Stimulated activated naive CD8-positive, alpha-beta T cell treated with anti-CD3 and anti-CD28 coated beads, Interleukin-15, Interleukin-2, amounts not matched to agents 100 ng/mL and 50 ng/mL, for 24 hours (primary cell): ENCODE data around the gene NABP2.
"Not testable (repeated sequence)": the region's sequence is repeated elsewhere in the genome, so short reads cannot be mapped to it uniquely, and the experiment has no call there.

Experiments
- H3K27ac Mint-ChIP-seq: one replicate; pipeline ENCODE4 v1.8.0; 2021; ENCODE audit warnings: mild to moderate bottlenecking, mixed read lengths
- H3K27me3 Mint-ChIP-seq: one replicate; pipeline ENCODE4 v1.8.0; 2021; ENCODE audit warnings: mixed read lengths
- H3K36me3 Mint-ChIP-seq: one replicate; pipeline ENCODE4 v1.8.0; 2021; ENCODE audit warnings: low read depth, mixed read lengths
- H3K4me1 Mint-ChIP-seq: one replicate; pipeline ENCODE4 v1.8.0; 2021; ENCODE audit warnings: low read depth, mixed read lengths
- H3K4me3 Mint-ChIP-seq: one replicate; pipeline ENCODE4 v1.8.0; 2021; ENCODE audit warnings: mild to moderate bottlenecking, mixed read lengths
- H3K9me3 Mint-ChIP-seq: one replicate; pipeline ENCODE4 v1.8.0; 2021; ENCODE audit warnings: mixed read lengths

NABP2 gene

DNA sequence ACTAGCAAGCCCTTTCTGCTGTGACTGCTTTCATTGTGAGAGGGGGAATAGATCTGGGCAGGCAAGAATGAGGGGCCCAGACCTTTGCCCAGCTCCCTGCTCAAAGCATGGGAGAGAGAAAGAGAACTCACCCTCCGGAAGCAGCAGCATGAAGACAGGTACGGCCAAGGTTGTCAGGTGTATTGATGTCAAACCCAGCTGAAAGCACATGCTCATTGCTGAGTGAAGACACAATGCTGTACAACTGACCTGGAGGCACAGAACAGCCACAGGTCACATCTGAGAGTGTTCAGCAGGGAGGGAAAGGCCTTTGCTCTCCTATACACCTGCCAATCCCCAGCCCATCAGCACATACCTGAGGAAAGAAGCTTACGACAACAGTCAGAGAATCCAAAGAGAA is 28.5 kb downstream of the NABP2 start:
- Mint-ChIP-seq H3K4me3 (no peak overlapping the region), H3K27me3 (no peaks in the 10 kb centered on the region), H3K4me1 (peaks cover 12% of the 10 kb centered on the region), H3K27ac (no peak overlapping the region), H3K36me3 (peaks cover 49% of the 10 kb centered on the region), H3K9me3 (no peaks in the 10 kb centered on the region)

DNA sequence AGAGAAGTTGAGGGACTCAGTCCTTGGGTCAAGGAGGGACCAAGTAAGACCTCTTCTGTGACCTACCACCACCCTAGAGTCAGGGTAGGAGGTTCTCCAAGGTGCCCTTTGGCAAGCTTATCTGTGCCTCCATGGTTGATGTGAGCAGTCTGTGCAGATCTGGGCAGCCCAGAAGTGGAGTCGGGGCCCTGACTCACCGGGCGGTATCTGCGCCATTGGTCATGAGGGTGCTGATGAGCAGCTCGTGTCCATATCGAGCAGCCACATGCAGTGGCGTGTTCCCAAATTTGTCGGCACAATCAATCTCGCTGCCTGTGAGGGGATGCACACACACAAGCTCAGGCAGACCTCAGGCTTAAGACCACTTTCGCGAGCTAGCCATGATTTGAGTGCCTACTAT is 28.9 kb downstream of the NABP2 start:
- Mint-ChIP-seq H3K27me3 (no peaks in the 10 kb centered on the region), H3K36me3 (peaks cover 49% of the 10 kb centered on the region), H3K27ac (no peak overlapping the region), H3K9me3 (no peaks in the 10 kb centered on the region), H3K4me1 (peaks cover 12% of the 10 kb centered on the region), H3K4me3 (no peak overlapping the region)

DNA sequence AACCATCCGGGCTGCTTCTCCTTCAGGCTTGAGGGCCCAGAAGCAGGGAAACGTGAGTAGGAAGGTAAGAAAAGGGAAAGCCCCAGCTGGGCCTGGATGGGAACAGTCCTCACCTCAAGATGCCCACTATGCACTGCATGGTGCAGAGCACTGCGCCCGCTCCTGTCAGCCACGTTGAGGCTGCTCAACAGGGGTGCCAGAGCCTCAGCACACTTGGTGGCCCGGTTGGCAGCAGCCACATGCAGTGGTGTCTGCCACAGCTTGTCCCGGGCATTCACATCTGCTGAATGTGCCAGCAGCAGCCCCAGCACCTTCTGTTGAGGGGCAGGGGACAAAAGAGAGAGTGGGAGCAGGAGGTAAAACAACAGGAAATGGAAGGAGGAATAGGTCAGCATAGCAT is 31.5 kb downstream of the NABP2 start:
- H3K27me3 Mint-ChIP-seq, result no peaks in the 10 kb centered on the region
- no peak overlapping the region for H3K27ac Mint-ChIP-seq
- no peak overlapping the region for H3K4me3 Mint-ChIP-seq
- H3K9me3 Mint-ChIP-seq, result no peaks in the 10 kb centered on the region
- peaks cover 44% of the 10 kb centered on the region for H3K36me3 Mint-ChIP-seq
- H3K4me1 Mint-ChIP-seq, result peaks cover 20% of the 10 kb centered on the region

DNA sequence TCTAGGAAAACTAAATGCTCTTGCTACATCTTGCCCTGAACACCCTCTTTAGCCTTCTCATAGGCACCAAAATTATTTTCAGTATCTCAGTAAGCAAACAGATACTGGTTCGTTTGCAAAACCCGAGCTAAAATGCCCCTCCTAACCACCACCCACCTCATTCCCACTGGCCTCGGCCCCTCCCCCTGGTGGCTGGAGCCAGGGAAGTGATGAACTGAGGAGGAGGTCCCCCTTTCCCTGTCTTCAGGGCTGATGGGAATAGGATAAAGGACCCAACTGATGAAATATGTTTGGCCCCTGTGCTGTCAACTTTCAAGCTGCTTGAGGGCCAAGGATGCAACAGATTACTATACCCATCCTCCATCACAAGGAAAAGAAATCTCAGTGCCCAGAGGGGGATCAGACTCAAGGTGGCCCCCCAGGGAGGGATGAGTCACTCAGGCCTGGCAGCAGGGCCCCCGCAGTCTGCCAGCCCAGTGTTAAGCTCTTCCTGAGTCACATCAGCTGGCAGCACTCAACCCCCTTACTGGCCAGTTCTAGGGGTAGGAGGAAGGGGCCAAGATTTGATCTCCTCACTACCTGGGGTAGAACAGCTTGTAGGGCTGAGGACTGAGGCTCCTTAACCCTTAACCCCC is 32.3 kb downstream of the NABP2 start:
- Mint-ChIP-seq H3K27me3 (no peaks in the 10 kb centered on the region), H3K4me1 (peaks cover 20% of the 10 kb centered on the region), H3K27ac (no peak overlapping the region), H3K4me3 (peak overlapping the region; percentile 88), H3K36me3 (peaks cover 43% of the 10 kb centered on the region), H3K9me3 (no peaks in the 10 kb centered on the region)

DNA sequence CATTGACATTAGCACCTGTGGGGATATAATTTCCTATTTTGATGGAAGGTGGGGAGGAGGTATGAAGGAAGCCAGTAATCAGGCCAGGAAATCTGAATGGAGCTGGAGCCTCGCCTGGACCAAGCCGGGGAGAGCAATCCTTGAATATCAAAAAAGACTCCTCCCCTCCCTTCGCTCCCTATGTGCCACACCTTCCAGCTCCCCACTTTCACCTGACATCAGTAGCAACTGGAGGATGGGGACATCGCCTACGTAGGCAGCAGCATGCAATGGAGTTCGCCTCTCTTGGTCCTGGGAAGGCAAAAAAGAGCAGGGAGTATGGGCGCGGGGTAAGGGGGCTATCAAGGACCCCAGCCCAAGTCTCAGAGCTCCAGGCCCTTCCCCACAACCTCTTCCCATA is 32.9 kb downstream of the NABP2 start:
- Mint-ChIP-seq H3K4me1 (peaks cover 20% of the 10 kb centered on the region), H3K4me3 (peak overlapping the region; percentile 88), H3K36me3 (peaks cover 36% of the 10 kb centered on the region), H3K9me3 (no peaks in the 10 kb centered on the region), H3K27ac (no peak overlapping the region), H3K27me3 (no peaks in the 10 kb centered on the region)

DNA sequence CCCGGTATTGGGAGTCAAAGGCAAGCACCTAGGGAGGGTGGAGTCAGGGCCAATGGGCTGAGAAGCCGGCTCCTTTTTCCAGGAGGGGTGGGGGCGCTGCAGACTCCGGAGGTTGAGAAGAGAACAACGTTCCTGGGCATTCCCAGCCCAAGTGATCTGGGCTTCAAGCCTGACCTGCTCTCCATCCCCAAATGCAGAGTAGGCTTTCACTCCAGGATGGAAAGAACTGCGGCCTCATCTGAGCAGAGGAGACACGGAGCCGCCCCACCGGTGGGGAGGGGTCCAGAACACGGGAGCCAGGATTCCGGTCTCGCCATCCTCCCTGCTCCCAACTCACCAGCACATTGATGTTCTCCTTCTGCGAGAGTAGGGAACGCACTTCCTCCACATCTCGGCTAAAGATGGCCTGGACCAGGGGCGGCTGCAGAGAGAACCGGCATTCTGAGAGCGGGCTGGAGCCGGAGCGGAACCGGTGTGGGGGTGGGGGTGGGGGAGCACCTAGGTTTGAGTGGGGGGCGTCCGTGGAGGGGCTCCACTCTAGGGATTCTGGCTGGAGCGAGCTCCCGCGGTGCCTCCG is 33.4 kb downstream of the NABP2 start:
- Mint-ChIP-seq H3K9me3 (no peaks in the 10 kb centered on the region), H3K36me3 (peaks cover 31% of the 10 kb centered on the region), H3K4me3 (peak overlapping the region; percentile 88), H3K4me1 (peaks cover 20% of the 10 kb centered on the region), H3K27me3 (no peaks in the 10 kb centered on the region), H3K27ac (peak overlapping the region; percentile 57)

DNA sequence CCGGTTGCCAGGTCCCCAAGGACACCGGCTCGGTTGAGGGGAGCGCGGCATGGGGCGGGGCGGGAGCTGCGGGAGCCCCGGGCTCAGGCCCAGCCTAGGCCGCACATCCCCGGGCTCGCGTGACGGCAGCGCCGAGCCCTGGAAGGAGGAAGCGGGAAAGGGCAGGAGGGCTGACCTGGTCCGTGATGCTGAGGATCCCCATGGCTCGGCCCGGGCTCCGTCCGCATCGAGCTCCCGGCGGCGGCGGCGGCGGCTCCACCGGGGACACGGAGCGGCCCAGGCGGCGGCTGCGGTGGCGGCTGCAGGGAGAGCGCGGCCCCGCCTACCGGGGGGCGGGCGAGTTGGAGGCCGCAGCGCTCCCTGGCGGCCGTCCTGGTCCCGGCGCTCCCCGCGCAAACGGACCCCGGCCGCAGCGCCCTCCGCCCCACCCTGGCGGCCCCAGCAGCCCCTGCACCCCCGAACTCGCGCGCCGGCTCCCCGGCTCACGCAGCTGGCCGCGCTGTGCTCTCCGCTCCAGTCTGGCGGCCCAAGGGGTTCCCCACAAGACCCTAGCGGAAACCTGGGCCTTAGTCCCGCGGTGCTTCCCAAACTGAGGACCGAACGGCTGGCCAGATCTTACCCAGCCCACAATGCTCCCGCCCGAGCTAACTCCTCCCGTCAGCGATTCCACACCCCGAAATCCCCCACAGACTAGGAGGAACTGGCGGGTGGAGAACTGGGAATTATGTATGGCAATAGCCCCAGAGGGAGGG is 34.1 kb downstream of the NABP2 start, which contains the start of gene ANKRD52:
TSS of gene ANKRD52 (minus strand) at position 317 of the 752 bp plus-strand sequence. CDS start at position 202, 115 bp downstream.
- Mint-ChIP-seq H3K9me3 (no peaks in the 10 kb centered on the region), H3K27ac (peak within 1 kb of the TSS; percentile 86), H3K36me3 (peaks cover 25% of the 10 kb centered on the region), H3K4me1 (peaks cover 20% of the 10 kb centered on the region), H3K27me3 (no peaks in the 10 kb centered on the region), H3K4me3 (peak within 1 kb of the TSS; percentile 88)

DNA sequence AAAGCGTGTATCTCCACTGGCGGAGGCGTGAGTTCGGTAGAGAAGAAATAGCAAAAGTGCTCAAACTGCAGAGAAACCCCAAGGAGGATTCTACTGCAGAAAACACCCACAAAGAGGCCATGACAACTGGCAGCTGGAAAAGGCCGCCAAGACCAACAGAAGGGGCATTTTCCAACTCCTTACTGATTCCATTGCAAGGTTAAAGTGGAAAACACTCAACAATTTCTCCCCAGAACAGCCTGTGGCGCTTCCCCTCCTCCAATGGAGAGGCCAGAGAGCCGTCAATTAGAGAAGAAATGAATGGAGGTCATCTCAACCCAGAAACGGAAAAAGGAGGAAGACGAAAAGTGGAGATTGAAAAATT is 34.7 kb downstream of the NABP2 start:
- Mint-ChIP-seq H3K4me3 (peak overlapping the region; percentile 88), H3K36me3 (peaks cover 19% of the 10 kb centered on the region), H3K9me3 (no peaks in the 10 kb centered on the region), H3K4me1 (peaks cover 20% of the 10 kb centered on the region), H3K27me3 (no peaks in the 10 kb centered on the region), H3K27ac (peak overlapping the region; percentile 86)

DNA sequence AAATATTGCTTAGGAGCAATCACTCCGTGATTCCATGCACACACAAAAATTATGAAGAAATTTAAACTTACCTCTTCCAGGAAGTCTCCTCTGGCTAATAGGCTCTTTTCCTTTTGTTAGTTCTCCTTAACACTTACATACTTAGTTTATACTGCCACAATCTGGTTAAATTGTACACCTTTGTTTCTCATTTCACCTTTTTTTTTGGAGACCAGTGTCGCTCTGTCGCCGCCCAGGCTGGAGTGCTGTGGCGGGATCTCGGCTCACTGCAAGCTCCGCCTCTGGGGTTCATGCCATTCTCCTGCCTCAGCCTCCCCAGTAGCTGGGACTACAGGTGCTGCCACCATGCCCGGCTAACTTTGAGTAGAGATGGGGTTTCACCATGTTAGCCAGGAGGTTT is 36.2 kb downstream of the NABP2 start:
- Mint-ChIP-seq H3K27ac (peak overlapping the region; percentile 65), H3K36me3 (peaks cover 9% of the 10 kb centered on the region), H3K4me1 (peaks cover 20% of the 10 kb centered on the region), H3K27me3 (no peaks in the 10 kb centered on the region), H3K4me3 (peak overlapping the region; percentile 30), H3K9me3 (no peaks in the 10 kb centered on the region)

DNA sequence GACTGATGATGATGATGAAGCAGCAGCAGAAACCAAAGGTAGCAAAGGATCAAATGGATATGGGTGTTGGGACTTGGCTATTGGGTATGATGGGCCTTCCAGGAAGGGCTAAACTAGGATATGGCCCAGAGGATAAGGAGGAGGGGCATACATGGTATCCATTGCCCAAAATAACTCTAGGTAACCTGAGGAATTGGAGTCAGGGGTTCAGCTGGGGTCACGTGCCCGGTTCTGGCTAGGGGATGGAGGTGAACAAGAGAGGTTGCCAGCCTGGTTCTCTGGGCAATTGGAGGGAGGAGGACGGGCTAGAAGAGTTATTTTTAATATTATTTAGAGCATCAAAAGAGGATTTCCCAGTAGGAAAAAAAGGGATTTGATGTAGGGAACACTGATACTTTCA is 36.8 kb downstream of the NABP2 start:
- no peak overlapping the region for H3K27ac Mint-ChIP-seq

DNA sequence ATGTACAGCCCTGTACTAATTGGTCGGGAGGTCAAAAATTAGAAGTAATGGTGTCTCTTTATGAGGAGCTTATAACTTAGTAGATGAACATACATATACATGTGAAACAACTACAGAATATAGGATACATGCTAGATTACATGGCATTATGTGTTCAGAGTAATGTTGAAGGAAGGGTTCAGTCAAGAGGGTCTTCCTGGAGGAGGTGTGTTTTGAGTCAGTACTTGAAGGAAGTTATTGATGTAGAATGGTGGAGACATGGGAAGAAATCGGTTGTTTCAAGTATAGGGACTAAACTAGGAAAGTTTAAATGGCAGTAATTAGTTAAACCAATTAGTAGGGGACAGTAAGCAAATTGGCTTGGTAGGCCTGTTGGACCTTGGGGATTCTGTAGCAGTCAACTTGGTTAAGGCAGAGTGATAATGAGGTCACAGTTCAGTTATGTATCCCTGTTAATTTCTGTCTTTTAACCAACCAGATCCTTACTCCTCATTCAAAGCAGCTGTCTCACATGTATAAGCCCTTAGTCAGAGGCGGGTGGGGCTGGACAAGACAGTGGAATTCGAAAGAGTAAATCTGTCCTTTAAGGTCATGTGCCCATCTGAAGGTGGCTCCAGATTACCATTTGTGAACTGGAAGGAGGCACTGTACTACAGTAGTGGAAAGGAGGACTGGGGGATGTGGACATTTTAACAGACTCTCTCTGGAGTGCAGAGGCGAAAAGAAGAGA is 37.5 kb downstream of the NABP2 start:
- H3K9me3 Mint-ChIP-seq, result no peaks in the 10 kb centered on the region
- no peak overlapping the region for H3K27ac Mint-ChIP-seq
- H3K4me1 Mint-ChIP-seq, result peaks cover 23% of the 10 kb centered on the region
- peaks cover 5% of the 10 kb centered on the region for H3K36me3 Mint-ChIP-seq
- H3K27me3 Mint-ChIP-seq, result no peaks in the 10 kb centered on the region
- no peak overlapping the region for H3K4me3 Mint-ChIP-seq

More for the DNA sequence above, 36.8 kb downstream of the NABP2 start:
- Mint-ChIP-seq H3K27me3 (no peaks in the 10 kb centered on the region), H3K36me3 (peaks cover 8% of the 10 kb centered on the region), H3K4me1 (peaks cover 24% of the 10 kb centered on the region), H3K9me3 (no peaks in the 10 kb centered on the region), H3K4me3 (no peak overlapping the region)

DNA sequence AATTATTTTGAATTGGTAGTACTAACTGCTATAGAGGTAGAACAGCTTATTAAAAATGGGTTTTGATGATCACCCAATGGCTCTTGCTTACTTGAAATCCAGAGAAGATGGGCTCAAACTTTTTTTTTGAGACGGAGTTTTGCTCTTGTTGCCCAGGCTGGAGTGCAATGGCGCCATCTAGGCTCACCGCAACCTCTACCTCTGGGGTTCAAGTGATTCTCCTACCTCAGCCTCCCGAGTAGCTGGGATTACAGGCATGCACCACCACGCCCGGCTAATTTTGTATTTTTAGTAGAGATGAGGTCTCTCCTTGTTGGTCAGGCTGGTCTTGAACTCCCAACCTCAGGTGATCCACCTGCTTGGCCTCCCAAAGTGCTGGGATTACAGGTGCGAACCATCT is 38.8 kb downstream of the NABP2 start:
- peaks cover 23% of the 10 kb centered on the region for H3K4me1 Mint-ChIP-seq
- not testable (repeated sequence) for H3K27ac Mint-ChIP-seq, H3K4me3 Mint-ChIP-seq, H3K9me3 Mint-ChIP-seq, H3K36me3 Mint-ChIP-seq, H3K27me3 Mint-ChIP-seq

DNA sequence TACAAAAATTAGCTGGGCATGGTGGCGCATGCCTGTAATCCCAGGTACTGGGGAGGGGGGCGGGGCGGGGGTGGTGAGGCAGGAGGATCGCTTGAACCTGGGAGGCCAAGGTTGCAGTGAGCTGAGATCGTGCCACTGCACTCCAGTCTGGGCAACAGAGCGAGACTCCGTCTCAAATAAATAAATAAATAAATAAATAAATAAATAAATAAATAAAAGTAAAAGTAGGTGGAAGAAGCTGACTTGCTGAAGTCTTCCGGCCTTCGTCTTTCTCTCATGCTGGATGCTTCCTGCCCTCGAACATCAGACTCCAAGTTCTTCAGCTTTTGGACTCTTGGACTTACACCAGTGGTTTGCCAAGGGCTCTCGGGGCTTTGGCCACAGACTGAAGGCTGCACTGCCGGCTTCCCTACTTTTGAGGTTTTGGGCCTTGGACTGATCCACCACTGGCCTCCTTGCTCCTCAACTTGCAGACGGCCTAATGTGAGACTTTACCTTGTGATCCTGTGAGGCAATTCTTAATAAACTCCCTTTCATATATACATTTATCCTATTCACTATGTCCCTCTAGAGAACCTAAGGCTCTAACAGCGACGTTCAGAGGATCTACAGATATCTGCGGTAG is 42.0 kb downstream of the NABP2 start:
- H3K9me3 Mint-ChIP-seq, H3K27me3 Mint-ChIP-seq: not testable (repeated sequence)
- Mint-ChIP-seq H3K4me3 (peak overlapping the region; percentile 86), H3K36me3 (peaks cover 12% of the 10 kb centered on the region), H3K4me1 (peaks cover 17% of the 10 kb centered on the region), H3K27ac (peak overlapping the region; percentile 82)

DNA sequence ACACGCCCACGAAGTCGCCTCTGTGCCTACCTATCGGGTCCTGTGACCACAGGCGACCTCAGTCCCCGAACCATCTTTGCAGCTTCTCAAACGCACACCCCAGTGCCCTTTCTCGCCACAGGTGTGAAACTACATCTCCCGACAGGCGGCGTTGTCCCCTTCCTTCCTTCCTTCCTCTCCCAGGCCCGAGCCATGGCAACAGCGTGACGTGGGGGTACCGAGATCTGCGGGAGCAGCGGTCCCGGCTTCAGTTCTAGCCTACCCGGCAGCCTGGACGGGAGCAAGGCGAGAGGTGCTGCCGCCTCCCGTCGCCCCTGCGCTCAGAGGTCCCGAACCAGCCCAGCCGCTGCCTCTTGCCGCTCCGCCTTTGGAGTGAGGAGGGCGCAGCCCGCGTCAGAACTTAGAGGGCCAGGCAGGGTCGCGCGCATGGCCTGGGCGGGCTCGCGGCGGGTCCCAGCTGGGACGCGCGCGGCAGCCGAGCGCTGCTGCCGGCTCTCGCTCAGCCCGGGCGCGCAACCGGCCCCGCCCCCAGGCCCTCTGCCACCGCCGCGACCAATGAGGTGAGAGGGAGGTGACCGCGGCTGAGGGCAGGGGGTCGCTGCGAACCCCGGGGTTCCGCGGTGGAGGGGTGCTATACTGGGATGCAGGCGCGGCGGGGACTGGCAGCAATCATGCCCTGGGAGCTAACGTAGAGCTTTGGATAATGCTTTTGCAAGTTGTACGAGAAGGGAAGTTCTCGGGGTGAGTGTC is 42.7 kb downstream of the NABP2 start, which contains the start of gene COQ10A:
TSS of gene COQ10A (plus strand) at position 250 of the 750 bp plus-strand sequence. CDS start at position 427, 177 bp downstream.
- peak within 1 kb of the TSS; percentile 86 for H3K4me3 Mint-ChIP-seq
- peak within 1 kb of the TSS; percentile 82 for H3K27ac Mint-ChIP-seq
- peaks cover 16% of the 10 kb centered on the region for H3K36me3 Mint-ChIP-seq
- no peaks in the 10 kb centered on the region for H3K9me3 Mint-ChIP-seq
- H3K27me3 Mint-ChIP-seq, result no peaks in the 10 kb centered on the region
- H3K4me1 Mint-ChIP-seq, result peaks cover 17% of the 10 kb centered on the region
